Measurements from ENCODE around the gene HOMEZ. TPM values are rescaled to one million over a fixed set of nuclear protein-coding genes. Genes with fewer than 3 reads are reported as not detected.

The HOMEZ gene
- total RNA-seq, 4 donors from 2014 or later = 7.8 to 13.1 (median 8.5) TPM

DNA sequence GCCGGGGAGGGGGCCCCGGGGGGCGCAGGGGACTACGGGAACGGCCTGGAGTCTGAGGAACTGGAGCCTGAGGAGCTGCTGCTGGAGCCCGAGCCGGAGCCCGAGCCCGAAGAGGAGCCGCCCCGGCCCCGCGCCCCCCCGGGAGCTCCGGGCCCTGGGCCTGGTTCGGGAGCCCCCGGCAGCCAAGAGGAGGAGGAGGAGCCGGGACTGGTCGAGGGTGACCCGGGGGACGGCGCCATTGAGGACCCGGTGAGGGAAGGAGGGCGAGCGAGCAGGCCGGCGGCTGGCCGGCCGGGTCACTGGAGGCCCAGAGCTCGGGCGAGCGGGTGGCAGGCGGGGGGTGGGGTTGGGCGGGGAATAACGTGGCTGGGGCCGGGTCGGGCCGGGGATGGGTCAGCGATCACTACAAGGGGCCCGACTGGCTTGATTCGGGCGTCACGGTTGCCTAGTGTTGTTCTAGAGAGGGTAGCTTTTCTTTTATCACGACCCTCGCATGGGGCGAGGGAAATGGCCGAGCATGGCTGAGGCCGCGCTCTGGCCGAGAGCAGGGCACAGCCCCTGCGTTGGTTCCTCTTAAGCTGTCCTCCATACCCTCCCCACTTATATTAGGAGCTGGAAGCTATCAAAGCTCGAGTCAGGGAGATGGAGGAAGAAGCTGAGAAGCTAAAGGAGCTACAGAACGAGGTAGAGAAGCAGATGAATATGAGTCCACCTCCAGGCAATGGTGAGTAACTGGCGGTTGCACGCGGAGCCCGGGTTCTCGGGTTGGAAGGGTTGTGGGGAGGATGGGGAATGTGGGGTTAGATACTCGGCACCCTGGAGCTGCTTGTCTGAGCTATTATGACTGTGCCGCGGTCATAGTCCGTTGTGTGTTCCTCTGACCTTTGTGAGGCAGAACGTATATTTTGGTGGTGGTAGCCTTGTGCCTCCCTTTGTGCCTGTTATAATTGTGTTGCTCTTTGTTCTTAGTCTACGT, 35.9 kb upstream of the HOMEZ start:
- peak in 1 of 2 donors; percentile 83 for DNase-seq (ENCODE audit: low spot score in 2 of 2)
- H3K27ac ChIP-seq = peak overlapping the region; percentile 98
- peak overlapping the region; percentile 97 for H3K4me3 ChIP-seq
- TF ChIP-seq POLR2AphosphoS5 (IDR thresholded peaks at IDR 0.05) (peak in 1 of 3 donors; percentile 23), POLR2A (IDR thresholded peaks at IDR 0.05) (no peak)
- H3K9me3 ChIP-seq = no peaks in the 10 kb centered on the region
- peaks cover 25% of the 10 kb centered on the region for H3K4me1 ChIP-seq
- H3K27me3 ChIP-seq = no peaks in the 10 kb centered on the region
- 1% methylated on average over 20 of the region's 64 CpGs for whole genome bisulfite sequencing
- H3K36me3 ChIP-seq = peaks cover 27% of the 10 kb centered on the region

GRCh38 chr14:23320584-23321571, 34.9 kb upstream of the HOMEZ start, which contains the start of gene PABPN1:
PABPN1 (plus strand) TSS chr14:23321457; CDS start chr14:23321470, 13 bp downstream.
- peak within 1 kb of the TSS; percentile 98 for H3K27ac ChIP-seq
- no peaks in the 10 kb centered on the region for H3K27me3 ChIP-seq
- peaks cover 27% of the 10 kb centered on the region for H3K36me3 ChIP-seq
- H3K4me1 ChIP-seq = peaks cover 25% of the 10 kb centered on the region
- DNase-seq (ENCODE audit: low spot score in 2 of 2) = peak; percentile 99 to 100
- TF ChIP-seq POLR2AphosphoS5 (IDR thresholded peaks at IDR 0.05) (peak; percentile 3 to 96 (median 14)), EP300 (IDR thresholded peaks at IDR 0.05) (peak; percentile 22), POLR2A (IDR thresholded peaks at IDR 0.05) (peak in 1 of 2 donors; percentile 84)
- TF ChIP-seq, protein P1, sequence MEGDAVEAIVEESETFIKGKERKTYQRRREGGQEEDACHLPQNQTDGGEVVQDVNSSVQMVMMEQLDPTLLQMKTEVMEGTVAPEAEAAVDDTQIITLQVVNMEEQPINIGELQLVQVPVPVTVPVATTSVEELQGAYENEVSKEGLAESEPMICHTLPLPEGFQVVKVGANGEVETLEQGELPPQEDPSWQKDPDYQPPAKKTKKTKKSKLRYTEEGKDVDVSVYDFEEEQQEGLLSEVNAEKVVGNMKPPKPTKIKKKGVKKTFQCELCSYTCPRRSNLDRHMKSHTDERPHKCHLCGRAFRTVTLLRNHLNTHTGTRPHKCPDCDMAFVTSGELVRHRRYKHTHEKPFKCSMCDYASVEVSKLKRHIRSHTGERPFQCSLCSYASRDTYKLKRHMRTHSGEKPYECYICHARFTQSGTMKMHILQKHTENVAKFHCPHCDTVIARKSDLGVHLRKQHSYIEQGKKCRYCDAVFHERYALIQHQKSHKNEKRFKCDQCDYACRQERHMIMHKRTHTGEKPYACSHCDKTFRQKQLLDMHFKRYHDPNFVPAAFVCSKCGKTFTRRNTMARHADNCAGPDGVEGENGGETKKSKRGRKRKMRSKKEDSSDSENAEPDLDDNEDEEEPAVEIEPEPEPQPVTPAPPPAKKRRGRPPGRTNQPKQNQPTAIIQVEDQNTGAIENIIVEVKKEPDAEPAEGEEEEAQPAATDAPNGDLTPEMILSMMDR (IDR thresholded peaks at IDR 0.05) = no peak
- WGBS = 8% methylated on average over 27 of the region's 63 CpGs
- H3K9me3 ChIP-seq = no peaks in the 10 kb centered on the region
- H3K4me3 ChIP-seq = peak within 1 kb of the TSS; percentile 97

DNA sequence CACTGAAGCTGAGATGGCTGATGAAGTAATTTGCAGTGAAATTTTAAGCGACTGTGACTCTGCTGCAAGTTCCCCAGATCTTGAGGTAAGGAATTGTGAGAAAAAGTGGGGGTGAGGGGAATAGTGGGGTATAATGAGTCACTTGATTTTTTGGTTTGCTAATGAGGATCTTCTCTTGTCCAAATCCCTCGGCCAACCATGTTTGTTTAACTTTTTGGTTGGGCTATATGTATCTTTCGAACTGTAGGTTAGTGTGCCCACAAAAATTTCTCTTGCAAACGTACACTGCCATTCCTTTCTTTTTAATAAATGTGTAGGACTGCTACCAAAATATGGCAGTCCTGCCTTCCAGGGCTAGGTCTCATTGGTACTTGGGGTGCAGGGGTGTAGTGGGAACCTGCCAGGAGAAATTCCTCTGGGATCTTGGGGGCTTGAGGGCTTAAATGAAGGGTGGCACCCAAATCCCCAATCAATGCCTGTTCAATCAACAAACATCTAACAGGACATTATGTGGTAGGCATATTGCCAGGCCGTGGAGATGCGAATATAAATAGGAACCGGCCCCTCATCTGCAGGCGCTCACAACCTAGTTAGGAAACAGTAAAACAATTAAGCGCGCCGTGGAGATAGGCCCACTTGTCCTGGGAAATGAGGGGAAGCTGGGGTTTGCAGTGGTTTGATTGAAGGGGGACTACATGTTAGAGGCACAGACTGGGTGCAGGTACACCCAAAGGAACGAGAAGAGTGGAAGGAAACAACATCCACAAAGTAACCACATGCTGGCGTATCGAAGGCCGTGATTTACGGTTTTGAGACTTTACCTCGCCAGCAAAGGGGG, 34.0 kb upstream of the HOMEZ start:
- Histone ChIP-seq H3K27me3 (no peaks in the 10 kb centered on the region), H3K36me3 (peaks cover 21% of the 10 kb centered on the region), H3K9me3 (no peaks in the 10 kb centered on the region), H3K4me3 (peak overlapping the region; percentile 97), H3K27ac (peak overlapping the region; percentile 98), H3K4me1 (peaks cover 25% of the 10 kb centered on the region)
- TF ChIP-seq POLR2A (IDR thresholded peaks at IDR 0.05) (no peak), POLR2AphosphoS5 (IDR thresholded peaks at IDR 0.05) (no peak), EP300 (IDR thresholded peaks at IDR 0.05) (no peak)
- TF ChIP-seq, protein P1 (IDR thresholded peaks at IDR 0.05) = no peak
- 82% methylated on average over 17 of the region's 17 CpGs for WGBS
- DNase-seq (ENCODE audit: low spot score in 2 of 2) = no peak

GRCh38 chr14:23316300-23316699, 30.4 kb upstream of the HOMEZ start:
- Histone ChIP-seq H3K27ac (no peak overlapping the region), H3K27me3 (no peaks in the 10 kb centered on the region), H3K4me3 (no peak overlapping the region), H3K36me3 (peaks cover 5% of the 10 kb centered on the region), H3K4me1 (peaks cover 10% of the 10 kb centered on the region), H3K9me3 (no peaks in the 10 kb centered on the region)
- no peak for TF ChIP-seq EP300 (IDR thresholded peaks at IDR 0.05)
- DNase-seq (ENCODE audit: low spot score in 2 of 2) = no peak
- 81% methylated on average over 5 of the region's 5 CpGs for whole genome bisulfite sequencing

DNA sequence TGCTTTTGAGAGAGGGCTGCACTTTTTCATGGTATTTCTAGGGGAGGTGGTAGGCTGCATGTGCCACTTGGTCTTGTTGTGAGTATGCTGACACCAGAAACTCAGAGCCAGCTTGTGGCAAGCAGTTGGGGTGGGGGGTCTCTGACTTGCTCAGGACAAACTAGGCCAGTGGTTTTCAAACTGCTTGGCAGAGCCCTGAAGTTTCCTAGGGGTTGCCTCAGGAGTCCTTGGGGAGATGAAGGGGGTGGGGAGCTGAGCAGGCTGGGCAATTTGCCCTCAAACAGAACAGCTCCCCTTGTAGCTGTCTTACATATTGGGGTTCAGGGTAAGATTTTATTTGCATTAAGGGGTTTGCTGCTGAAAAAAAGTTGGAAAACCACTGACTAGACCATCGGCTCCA, 24.6 kb upstream of the HOMEZ start:
- no peaks in the 10 kb centered on the region for H3K9me3 ChIP-seq
- no peak for TF ChIP-seq EP300 (IDR thresholded peaks at IDR 0.05)
- TF ChIP-seq, protein P1 (IDR thresholded peaks at IDR 0.05) = no peak
- TF ChIP-seq POLR2A (IDR thresholded peaks at IDR 0.05) = no peak
- TF ChIP-seq POLR2AphosphoS5 (IDR thresholded peaks at IDR 0.05) = no peak
- peaks cover 36% of the 10 kb centered on the region for H3K4me1 ChIP-seq
- H3K27ac ChIP-seq = no peak overlapping the region
- no peak overlapping the region for H3K4me3 ChIP-seq
- peaks cover 29% of the 10 kb centered on the region for H3K36me3 ChIP-seq
- WGBS = 88% methylated on average over 1 of the region's 1 CpG
- H3K27me3 ChIP-seq = no peaks in the 10 kb centered on the region
- peak in 1 of 2 donors; percentile 31 for DNase-seq (ENCODE audit: low spot score in 2 of 2)

All from suprapubic skin (tissue), 4 donors.